ENCODE measurements around the gene CDK17.
"Not testable (repeated sequence)": the region's sequence is repeated elsewhere in the genome, so short reads cannot be mapped to it uniquely, and the experiment has no call there.

The CDK17 gene

GRCh38 chr12:96399919-96400630 is at the start of gene CDK17:
TSS of gene CDK17 (minus strand) at chr12:96400439. CDS start at chr12:96334836, 65,603 bp downstream.
- no peak for DNase-seq (ENCODE audit: low read depth)

- no peak for DNase-seq (ENCODE audit: low read depth)
These were observed 48.1 kb upstream of the CDK17 start for GRCh38 chr12:96448300-96448699.

- DNase-seq (ENCODE audit: low read depth), result no peak
These were observed 47.0 kb upstream of the CDK17 start for GRCh38 chr12:96447256-96447655.

- DNase-seq (ENCODE audit: low read depth), result peak; percentile 52
These were observed 45.7 kb upstream of the CDK17 start for GRCh38 chr12:96445691-96446583.

GRCh38 chr12:96444399-96444798 is 44.2 kb upstream of the CDK17 start:
- DNase-seq (ENCODE audit: low read depth), result no peak

GRCh38 chr12:96442906-96443305 is 42.7 kb upstream of the CDK17 start:
- no peak for DNase-seq (ENCODE audit: low read depth)

- no peak for DNase-seq (ENCODE audit: low read depth)
These were observed 41.6 kb upstream of the CDK17 start for GRCh38 chr12:96441816-96442215.

GRCh38 chr12:96438330-96438729 is 38.1 kb upstream of the CDK17 start:
- DNase-seq (ENCODE audit: low read depth), result no peak

GRCh38 chr12:96437171-96437445 is 36.9 kb upstream of the CDK17 start:
- no peak for DNase-seq (ENCODE audit: low read depth)

- DNase-seq (ENCODE audit: low read depth), result no peak
These were observed 36.3 kb upstream of the CDK17 start for GRCh38 chr12:96436366-96437170.

GRCh38 chr12:96434107-96434506 is 33.9 kb upstream of the CDK17 start:
- peak; percentile 75 for DNase-seq (ENCODE audit: low read depth)

GRCh38 chr12:96432496-96433321 is 32.5 kb upstream of the CDK17 start:
- not testable (repeated sequence) for DNase-seq (ENCODE audit: low read depth)

- no peak for DNase-seq (ENCODE audit: low read depth)
These were observed 30.8 kb upstream of the CDK17 start for GRCh38 chr12:96431067-96431466.

- DNase-seq (ENCODE audit: low read depth), result peak; percentile 100
These were observed 27.1 kb upstream of the CDK17 start for GRCh38 chr12:96427269-96427729.

- no peak for DNase-seq (ENCODE audit: low read depth)
These were observed 25.7 kb upstream of the CDK17 start for GRCh38 chr12:96425951-96426350.

GRCh38 chr12:96425321-96425720 is 25.1 kb upstream of the CDK17 start:
- peak; percentile 96 for DNase-seq (ENCODE audit: low read depth)

- DNase-seq (ENCODE audit: low read depth), result no peak
These were observed 24.4 kb upstream of the CDK17 start for GRCh38 chr12:96424601-96425000.

GRCh38 chr12:96422192-96422591 is 22.0 kb upstream of the CDK17 start:
- no peak for DNase-seq (ENCODE audit: low read depth)

GRCh38 chr12:96421014-96421413 is 20.8 kb upstream of the CDK17 start:
- no peak for DNase-seq (ENCODE audit: low read depth)

GRCh38 chr12:96420277-96420835 is 20.1 kb upstream of the CDK17 start:
- DNase-seq (ENCODE audit: low read depth), result no peak

- DNase-seq (ENCODE audit: low read depth), result no peak
These were observed 19.5 kb upstream of the CDK17 start for GRCh38 chr12:96419576-96420276.
